Esophagus muscularis mucosa (tissue), 3 donors: ENCODE data around the gene BACE1-AS.

Experiments
- CTCF ChIP-seq, 3 experiments: fragments of 200-600 bp in 2 of 3; fragments of 450-650 bp in 1 of 3; sonication (generic) in 2 of 3; IDR thresholded peaks; one replicate each; pipeline ENCODE4 v1.5.1; 2017 to 2019; ENCODE audit warnings: antibody characterized with exemption in 3 of 3, mild to moderate bottlenecking in 2 of 3, moderate library complexity in 1 of 3
- POLR2A ChIP-seq: fragments of 450-650 bp; IDR thresholded peaks from one replicate; pipeline ENCODE4 v1.6.1; 2017; ENCODE audit warnings: antibody characterized with exemption, moderate library complexity, mild to moderate bottlenecking, low read depth
- POLR2AphosphoS5 ChIP-seq, 2 donors: sonication (generic); formaldehyde crosslinking; IDR thresholded peaks; one replicate each; pipeline ENCODE4 v1.6.1; 2017; ENCODE audit warnings: antibody characterized with exemption in 2 of 2

DNA sequence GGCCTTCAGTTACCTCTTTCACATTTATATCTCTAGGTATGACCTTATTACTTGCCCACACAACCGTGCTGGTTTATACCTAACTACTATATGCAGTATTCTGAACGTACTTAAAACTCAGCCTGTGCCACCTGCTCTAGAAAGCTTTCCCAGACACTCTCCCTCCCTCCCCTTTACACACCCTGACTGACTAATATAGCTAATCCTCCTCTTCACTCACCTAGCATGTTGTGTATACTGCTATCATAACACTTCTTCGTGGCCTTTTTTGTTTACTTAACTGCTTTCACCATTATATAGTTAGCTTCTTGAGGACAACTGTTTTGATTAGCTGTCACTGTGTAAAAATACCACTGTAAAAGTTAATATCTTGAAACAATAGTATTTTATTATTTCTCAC, 35.2 kb upstream of the BACE1-AS start:
- no peak for TF ChIP-seq CTCF (IDR thresholded peaks at IDR 0.05)
- no peak for TF ChIP-seq POLR2A
- no peak for TF ChIP-seq POLR2AphosphoS5 (IDR thresholded peaks at IDR 0.05)
